Cardiac fibroblast (primary cell): Measurements from ENCODE around the gene PRPF40A.
"Not testable (repeated sequence)": the region's sequence is repeated elsewhere in the genome, so short reads cannot be mapped to it uniquely, and the experiment has no call there.

Experiments used
- DNase-seq, 2 donors: peaks; one replicate each; pipeline versions ENCODE4 v3.0.0 to v3.0.0-alpha.2; 2010; ENCODE audit warnings: low read depth in 2 of 2
- H3K4me3 ChIP-seq, 2 donors: replicated peaks in 1 of 2; 1 replicate in 1 of 2; 2 replicates in 1 of 2; pipeline ENCODE4 v1.5.1; 2011; ENCODE audit warnings: low read depth in 2 of 2, low read length in 2 of 2, mild to moderate bottlenecking in 2 of 2, moderate library complexity in 1 of 2
- CTCF ChIP-seq: IDR thresholded peaks from one replicate; pipeline ENCODE4 v1.5.1; 2011; ENCODE audit warnings: low read depth, mild to moderate bottlenecking, low read length, inconsistent platforms

Gene PRPF40A

DNA sequence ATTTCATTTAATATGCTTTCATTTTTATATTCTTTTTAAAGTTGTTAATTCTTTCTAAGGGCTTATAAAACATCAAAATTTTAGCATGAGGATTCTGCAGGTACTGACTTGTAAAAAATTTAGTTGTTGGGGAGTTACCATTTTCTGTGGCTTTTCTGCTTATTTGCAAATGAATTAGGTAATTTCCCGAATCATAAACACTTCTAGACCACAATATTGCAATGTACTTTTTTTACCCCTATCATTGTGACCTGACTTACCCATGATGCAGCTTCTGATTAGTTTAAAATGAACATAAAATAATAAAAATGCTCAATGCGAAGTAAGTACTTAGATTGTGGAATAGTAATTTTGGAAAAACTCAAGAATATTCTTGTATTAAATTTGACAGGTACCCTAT, 12.6 kb upstream of the PRPF40A start:
- TF ChIP-seq CTCF, result no peak
- DNase-seq, result no peak
- H3K4me3 ChIP-seq, result no peak overlapping the region

- no peak for TF ChIP-seq CTCF
- H3K4me3 ChIP-seq, result no peak overlapping the region
- DNase-seq, result no peak
Observed at GRCh38 chr2:152723918-152724317, 6.7 kb upstream of the PRPF40A start.

GRCh38 chr2:152722639-152723038, 5.4 kb upstream of the PRPF40A start:
- DNase-seq, result peak in 1 of 2 donors; percentile 9
- H3K4me3 ChIP-seq, result not testable (repeated sequence)

DNA sequence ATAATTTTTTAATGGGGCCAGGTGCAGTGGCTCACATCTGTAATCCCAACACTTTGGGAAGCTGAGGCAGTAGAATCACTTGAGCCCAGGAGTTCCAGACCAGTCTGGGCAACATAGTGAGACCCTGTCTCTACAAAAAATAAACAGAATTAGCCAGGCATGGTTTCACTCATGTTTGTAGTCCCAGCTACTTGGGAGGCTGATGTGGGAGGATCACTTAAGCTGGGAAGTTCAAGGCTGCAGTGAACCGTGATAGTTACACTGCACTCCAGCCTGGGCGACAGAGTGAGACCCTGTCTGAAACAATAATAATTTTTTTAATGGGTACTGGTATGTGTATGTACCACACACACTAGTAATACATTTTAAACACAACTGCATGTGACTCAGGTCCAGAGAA, 3.5 kb upstream of the PRPF40A start:
- no peak overlapping the region for H3K4me3 ChIP-seq
- no peak for TF ChIP-seq CTCF
- DNase-seq, result no peak

GRCh38 chr2:152718909-152719645, 1.8 kb upstream of the PRPF40A start:
- peak; percentile 24 to 49 for DNase-seq
- H3K4me3 ChIP-seq, result peak overlapping the region; percentile 88 to 89
- TF ChIP-seq CTCF, result no peak

DNA sequence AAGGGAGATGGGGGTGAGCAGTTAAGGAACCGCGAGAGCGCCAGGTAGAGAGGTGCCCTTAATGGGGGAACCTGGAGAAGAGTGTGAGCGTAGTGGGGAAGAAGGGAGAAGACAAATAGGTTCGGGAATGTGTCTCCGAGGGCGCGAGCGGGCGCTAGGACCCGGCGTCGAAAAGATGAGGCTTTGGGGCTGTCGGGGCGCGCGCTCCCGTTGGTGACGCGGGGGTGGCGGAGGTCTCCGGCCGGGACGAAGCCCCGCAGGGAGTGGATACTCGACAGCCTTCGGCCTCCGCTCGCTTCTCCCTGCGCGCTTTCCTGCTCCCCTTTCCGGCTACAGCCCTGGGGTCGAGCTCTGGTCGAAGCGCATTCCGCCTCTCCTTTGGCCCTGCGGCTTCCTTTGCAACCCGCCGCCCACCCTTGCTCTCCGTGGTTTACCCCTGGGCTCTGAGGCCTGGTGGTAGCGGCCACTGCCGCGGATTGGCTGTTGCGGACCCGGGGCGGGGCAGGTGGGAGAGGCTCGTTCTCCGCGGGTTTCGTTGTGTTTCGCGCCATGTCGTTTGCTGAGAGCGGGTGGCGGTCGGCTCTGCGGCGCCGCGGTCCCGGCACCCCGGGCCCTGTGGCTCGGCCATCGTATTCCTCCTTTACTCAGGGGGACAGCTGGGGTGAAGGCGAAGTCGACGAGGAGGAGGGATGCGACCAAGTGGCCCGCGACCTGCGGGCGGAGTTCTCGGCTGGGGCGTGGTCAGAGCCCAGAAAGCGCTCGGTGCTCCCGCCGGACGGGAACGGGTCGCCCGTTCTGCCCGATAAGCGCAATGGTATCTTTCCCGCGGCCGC, 1.0 kb upstream of the PRPF40A start, which contains the start of gene ARL6IP6:
Gene ARL6IP6 (plus strand): TSS at position 545 of the 833 bp plus-strand sequence. CDS start 5 bp downstream, at position 550.
- H3K4me3 ChIP-seq, result peak within 1 kb of the TSS; percentile 88 to 89
- DNase-seq, result peak; percentile 89 to 90
- TF ChIP-seq CTCF, result no peak

DNA sequence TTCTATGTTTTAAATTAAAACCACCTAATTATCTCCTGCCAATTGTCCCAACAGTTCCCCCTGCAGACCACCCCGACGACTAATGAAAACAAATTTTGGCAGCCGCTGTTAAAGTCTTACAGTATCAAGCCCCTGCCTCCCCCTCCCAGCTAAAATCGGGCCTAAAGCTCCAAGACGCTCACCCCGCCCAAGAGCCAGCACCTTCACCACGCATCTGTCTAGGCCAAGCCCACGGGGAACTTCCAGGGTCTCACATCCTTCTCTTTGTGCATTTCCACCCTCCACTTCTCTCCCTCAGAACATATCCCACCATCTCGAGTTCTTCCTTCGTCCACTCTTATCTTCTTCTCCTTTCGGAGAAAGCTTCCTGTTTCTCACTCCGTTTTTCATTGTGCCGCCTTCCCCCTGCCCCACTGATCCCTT, 445 bp downstream of the PRPF40A start:
- TF ChIP-seq CTCF, result no peak
- peak in 1 of 2 donors; percentile 23 for DNase-seq
- H3K4me3 ChIP-seq, result peak overlapping the region; percentile 88 to 89
